ENCODE data around the gene DMXL2.

- TF ChIP-seq CTCF (IDR thresholded peaks at IDR 0.05; ENCODE audit: low read depth, low read length) (no peak), EZH2phosphoT487 (IDR thresholded peaks at IDR 0.05; ENCODE audit: low read depth) (no peak)
These were observed 46.8 kb upstream of the DMXL2 start for GRCh38 chr15:51669381-51669780.
